Subcutaneous adipose tissue (tissue), 4 donors: ENCODE data around the gene MPND. TPM values are rescaled to one million over a fixed set of nuclear protein-coding genes. Genes with fewer than 3 reads are reported as not detected.

Source experiments
- total RNA-seq, 4 donors: library from RNA; depleted of rRNA; stranded (reverse); fragments of >200 nt; gene quantifications; one replicate each; pipeline ENCODE4 v1.1.0, GENCODE V29; 2016
- TF ChIP-seq, protein P1 (sequence below): fragments of 450-650 bp; IDR thresholded peaks from one replicate; pipeline ENCODE4 v1.5.1; 2016; ENCODE audit warnings: low read depth, mild to moderate bottlenecking, control low read depth, antibody characterized with exemption, moderate library complexity

Gene MPND
- total RNA-seq, 4 donors from 2014 or later = 3.8 to 13.2 (median 8.4) TPM

DNA sequence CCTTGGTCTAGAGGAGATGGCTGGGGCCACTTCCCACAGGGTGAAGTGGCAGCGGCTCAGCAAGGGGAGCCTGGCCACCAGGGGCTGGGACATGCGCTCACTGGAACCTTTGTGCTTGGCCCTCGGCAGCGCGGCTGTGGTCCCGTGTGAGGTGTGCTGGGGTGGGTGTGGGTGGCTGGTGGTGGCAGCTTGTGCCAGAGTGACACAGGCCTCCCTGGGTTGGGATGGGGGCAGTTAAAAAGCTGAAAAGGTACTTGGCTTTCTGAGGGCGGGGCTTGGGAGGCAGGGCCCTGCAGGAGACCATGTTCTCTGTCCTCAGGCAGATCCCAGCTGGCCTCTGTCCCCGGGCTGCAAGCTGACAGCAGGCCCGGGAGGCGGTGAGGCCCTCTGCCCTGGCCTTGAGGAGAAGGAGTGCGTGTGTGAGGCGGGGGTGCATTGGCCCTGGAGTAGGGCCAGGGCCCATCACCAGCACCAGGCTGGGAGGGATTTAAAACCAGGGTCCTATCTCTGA, 17.3 kb downstream of the MPND start:
- TF ChIP-seq, protein P1, sequence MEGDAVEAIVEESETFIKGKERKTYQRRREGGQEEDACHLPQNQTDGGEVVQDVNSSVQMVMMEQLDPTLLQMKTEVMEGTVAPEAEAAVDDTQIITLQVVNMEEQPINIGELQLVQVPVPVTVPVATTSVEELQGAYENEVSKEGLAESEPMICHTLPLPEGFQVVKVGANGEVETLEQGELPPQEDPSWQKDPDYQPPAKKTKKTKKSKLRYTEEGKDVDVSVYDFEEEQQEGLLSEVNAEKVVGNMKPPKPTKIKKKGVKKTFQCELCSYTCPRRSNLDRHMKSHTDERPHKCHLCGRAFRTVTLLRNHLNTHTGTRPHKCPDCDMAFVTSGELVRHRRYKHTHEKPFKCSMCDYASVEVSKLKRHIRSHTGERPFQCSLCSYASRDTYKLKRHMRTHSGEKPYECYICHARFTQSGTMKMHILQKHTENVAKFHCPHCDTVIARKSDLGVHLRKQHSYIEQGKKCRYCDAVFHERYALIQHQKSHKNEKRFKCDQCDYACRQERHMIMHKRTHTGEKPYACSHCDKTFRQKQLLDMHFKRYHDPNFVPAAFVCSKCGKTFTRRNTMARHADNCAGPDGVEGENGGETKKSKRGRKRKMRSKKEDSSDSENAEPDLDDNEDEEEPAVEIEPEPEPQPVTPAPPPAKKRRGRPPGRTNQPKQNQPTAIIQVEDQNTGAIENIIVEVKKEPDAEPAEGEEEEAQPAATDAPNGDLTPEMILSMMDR = no peak

DNA sequence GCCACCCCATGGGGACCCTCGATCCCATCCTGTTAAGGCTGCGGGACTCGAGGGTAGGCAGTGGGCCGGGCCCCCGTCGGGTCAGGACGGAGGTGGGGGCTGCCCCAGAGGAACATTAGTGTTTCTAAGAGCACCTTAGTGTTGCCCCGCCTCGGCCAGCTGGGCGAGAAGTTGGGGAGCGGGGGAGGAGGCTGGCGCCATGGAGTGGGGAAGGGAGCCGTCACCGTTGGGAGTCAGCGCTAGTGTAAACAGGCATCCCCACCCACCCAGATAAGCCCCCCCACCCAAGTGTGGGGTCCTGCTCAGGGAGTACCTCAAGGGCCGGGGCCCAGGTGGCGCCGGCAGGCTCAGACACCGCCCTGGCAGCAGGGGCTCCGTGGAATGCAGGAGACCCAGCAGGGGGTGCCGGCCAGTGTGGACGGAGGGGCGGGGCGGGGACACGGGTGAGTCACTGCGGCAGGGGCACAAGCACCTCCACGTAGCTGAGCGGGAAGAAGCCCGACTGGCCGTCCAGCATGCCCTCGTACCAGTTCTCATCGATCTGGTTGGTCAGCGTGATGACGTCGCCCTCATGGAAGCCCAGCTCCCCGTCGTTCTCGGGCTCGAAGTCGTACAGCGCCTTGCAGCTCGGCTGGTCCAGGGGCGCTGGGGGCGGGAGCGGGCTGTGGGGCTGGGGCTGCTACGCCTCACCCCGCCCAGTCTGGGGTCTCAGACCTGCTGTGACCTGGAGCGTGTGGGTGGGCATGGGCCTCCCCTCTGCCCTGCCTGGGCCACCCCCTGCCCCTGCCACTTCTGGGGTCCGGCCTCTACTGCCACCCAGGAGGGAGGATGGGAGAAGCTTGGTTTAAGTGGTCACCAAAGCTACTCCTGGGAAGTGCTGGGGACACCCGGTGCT, 18.0 kb downstream of the MPND start:
- TF ChIP-seq, protein P1 = no peak

DNA sequence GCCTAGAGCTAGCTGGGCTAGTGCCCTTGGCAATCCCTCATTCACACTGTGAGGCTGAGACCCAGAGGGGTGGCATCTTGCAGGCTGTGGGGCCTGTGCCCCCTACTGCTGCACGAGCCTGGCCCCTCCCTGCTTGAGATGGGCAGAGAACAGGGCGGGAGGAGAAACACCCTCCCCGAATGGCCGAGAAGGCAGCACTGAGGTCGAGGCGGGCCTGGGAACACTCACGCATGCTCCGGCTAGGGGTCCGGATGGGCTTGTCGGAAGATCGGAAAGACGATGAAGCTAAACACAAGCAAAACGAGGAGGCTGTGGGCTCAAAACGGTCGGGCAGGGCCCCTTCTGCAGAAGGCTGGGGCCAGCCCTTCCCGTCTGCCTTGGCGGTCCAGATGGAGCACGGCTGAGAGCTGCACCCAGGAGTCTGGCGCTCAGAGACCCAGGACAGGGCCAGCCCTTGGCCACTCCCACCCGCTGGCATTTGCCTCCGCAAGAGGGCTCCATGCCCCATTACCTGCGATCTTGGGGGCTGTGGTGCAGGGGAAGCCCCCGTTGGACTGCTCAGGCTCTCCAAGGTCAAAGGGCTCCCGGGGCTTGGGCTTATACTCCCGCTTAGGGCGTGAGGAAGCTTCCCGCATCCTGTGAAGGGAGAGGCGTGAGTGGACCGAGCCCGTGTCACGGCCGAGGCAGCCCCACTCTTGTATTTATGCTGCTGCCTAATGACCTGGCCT, 18.9 kb downstream of the MPND start:
- TF ChIP-seq, protein P1 = no peak

DNA sequence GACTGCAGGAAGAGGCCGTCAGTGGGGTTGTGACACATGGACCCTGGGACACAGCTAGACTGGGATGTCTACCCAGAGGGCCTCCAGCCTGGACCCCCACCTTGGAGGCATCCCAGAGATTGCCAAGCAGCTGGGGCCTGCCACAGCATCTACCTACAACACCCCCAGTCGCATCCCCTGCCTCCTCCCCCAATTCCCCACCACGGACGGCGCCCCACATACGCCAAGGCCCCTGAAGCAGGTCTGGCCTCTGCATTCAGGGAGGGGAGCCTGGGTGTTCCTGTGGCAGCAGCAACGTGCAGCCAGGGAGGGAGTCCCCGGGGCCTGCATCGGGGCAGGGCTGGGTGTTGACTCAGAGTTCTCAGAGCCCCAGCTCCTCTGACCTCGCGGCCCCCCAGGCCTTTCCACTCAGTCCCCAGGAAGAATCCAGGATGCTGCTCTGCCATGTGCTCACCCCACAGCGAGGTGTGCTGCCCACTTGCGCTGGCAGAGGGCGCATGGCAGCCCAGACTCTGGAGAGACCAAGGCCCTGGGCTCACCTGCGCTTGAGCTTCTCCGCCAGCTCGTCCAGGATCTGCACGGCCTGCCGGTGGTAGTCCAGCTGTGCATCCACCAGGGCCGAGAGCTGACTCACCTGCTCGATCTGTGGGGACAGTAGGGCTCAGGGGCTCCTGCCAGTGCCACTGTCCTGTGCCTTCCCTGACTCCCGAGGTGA, 19.6 kb downstream of the MPND start:
- TF ChIP-seq, protein P1 = no peak

DNA sequence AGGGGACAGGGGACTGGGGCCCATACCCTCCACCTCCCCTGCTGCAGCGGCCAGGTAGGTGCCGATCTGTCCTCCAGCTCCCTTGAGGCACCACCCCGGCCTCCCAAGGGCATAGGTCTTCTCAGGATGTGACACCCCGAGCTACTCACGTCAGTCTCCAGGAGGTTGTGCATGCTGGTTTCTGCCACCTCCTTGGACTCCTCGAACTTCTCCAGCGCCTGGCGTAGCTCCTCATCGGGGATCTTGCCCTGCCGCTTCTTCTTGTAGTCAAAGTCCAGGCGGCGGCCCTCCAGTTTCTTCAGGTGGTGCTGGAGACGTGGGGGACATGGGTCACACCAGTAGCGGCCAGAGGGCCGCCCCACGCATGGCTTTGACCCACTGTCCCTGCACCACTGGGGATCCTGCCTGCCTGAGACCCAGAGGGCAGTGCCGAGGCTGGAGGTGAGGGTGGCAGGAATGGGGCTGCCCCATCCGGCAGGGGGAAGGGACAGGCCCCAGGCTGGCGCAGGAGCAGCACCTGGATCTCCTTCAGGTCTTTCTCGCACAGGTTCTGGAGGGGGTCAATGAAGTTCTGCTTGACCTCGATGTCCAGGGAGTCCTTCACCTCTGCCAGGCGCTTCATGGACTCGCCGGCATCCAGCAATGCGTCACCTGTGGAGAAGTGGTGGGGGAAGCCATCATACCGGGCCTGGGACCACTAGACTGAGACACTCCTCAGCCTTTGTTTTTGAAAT, 20.4 kb downstream of the MPND start:
- TF ChIP-seq, protein P1 = no peak

DNA sequence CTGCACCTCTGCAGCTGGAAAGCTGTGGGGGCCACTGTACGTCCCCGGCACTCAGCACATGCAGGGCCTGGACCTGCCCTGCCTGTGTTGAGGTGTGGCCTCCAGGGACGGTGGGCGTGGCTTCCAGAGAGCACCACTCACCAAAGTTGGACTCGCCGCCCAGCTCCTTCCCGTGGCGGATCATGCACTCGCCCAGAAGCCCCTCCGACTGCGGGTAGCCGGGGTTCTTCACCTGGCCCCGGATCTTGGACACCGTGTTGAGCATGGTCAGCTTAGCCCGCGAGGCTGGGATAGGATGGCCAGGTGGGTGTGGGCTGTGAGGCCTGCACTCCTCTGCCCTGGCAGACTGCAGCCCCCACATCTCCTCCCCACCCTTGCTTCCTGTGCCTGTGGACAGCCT, 22.0 kb downstream of the MPND start:
- TF ChIP-seq, protein P1 = no peak
